Neural cell (in vitro differentiated cells): Measurements from ENCODE around the gene RNF217. TPM values are rescaled to one million over a fixed set of nuclear protein-coding genes. Genes with fewer than 3 reads are reported as not detected.

Source experiments
- H2AFZ ChIP-seq: fragments of 200-600, 300-800 bp; sonication (generic), shearing (Covaris generic); 2 replicates; pipeline ENCODE4 v1.6.0; 2014; ENCODE audit warnings: low read depth, mild to moderate bottlenecking, antibody characterized with exemption, low read length, moderate library complexity
- H3F3A ChIP-seq: fragments of 200-600 bp; shearing (Covaris generic); 2 replicates; pipeline ENCODE4 v1.6.1; 2016; ENCODE audit warnings: mild to moderate bottlenecking, moderate library complexity, mixed read lengths, antibody characterized with exemption, low read length; ENCODE audit not compliant: insufficient read depth, poor library complexity, severe bottlenecking
- H3K27ac ChIP-seq: fragments of 200-600, 300-800 bp; sonication (generic), shearing (Covaris generic); 2 replicates; pipeline ENCODE4 v1.5.1; 2014; ENCODE audit warnings: mild to moderate bottlenecking, low read length, moderate library complexity
- H3K27me3 ChIP-seq: fragments of 300-800, 200-600 bp; sonication (generic), shearing (Covaris generic); 2 replicates; pipeline ENCODE4 v1.6.0; 2014; ENCODE audit warnings: mild to moderate bottlenecking, low read depth, low read length, moderate library complexity; ENCODE audit not compliant: insufficient read depth
- H3K36me3 ChIP-seq: fragments of 300-800, 200-600 bp; sonication (generic), shearing (Covaris generic); 2 replicates; pipeline ENCODE4 v1.5.1; 2014; ENCODE audit warnings: mild to moderate bottlenecking, antibody characterized with exemption, low read length, moderate library complexity; ENCODE audit not compliant: insufficient read depth
- H3K4me2 ChIP-seq: fragments of 300-800, 200-600 bp; sonication (generic), shearing (Covaris generic); 2 replicates; pipeline ENCODE4 v1.6.0; 2014; ENCODE audit warnings: mild to moderate bottlenecking, low read length
- H3K4me3 ChIP-seq: fragments of 300-800, 200-600 bp; sonication (generic), shearing (Covaris generic); 2 replicates; pipeline ENCODE4 v1.5.1; 2014; ENCODE audit warnings: mild to moderate bottlenecking, low read length, moderate library complexity
- H3K79me2 ChIP-seq: fragments of 200-600 bp; shearing (Covaris generic); replicated peaks from 2 replicates; pipeline ENCODE4 v1.6.0; 2014; ENCODE audit warnings: mild to moderate bottlenecking, low read length, moderate library complexity; ENCODE audit not compliant: insufficient read depth
- H3K9ac ChIP-seq: fragments of 300-800, 200-600 bp; sonication (generic), shearing (Covaris generic); 2 replicates; pipeline ENCODE4 v1.6.1; 2016; ENCODE audit warnings: mild to moderate bottlenecking, low read length, mixed read lengths
- H3K9me2 ChIP-seq: fragments of 200-600 bp; shearing (Covaris generic); 2 replicates; pipeline ENCODE4 v1.6.1; 2016; ENCODE audit warnings: mild to moderate bottlenecking, low read length, mixed read lengths; ENCODE audit not compliant: insufficient read depth
- H3K9me3 ChIP-seq: fragments of 200-600, 300-800 bp; sonication (generic), shearing (Covaris generic); 2 replicates; pipeline ENCODE4 v1.6.1; 2016; ENCODE audit warnings: mild to moderate bottlenecking, mixed run types, low read length, moderate library complexity, mixed read lengths
- H4K20me1 ChIP-seq: fragments of 200-600 bp; shearing (Covaris generic); 2 replicates; pipeline ENCODE4 v1.6.1; 2016; ENCODE audit warnings: mild to moderate bottlenecking, mixed run types; ENCODE audit not compliant: insufficient read depth
- EP300 ChIP-seq: fragments of 450-650 bp; conservative IDR thresholded peaks from 2 replicates; pipeline ENCODE4 v1.6.1; 2014; ENCODE audit warnings: antibody characterized with exemption, mild to moderate bottlenecking, moderate library complexity; ENCODE audit not compliant: poor library complexity, severe bottlenecking
- EZH2 ChIP-seq: fragments of 200-600, 300-800 bp; shearing (Covaris generic), sonication (generic); IDR thresholded peaks from 2 replicates; pipeline ENCODE4 v1.6.1; 2014; ENCODE audit warnings: antibody characterized with exemption, low read length, borderline replicate concordance, mild to moderate bottlenecking; ENCODE audit not compliant: insufficient read depth, poor library complexity, severe bottlenecking
- MXI1 ChIP-seq: fragments of 450-650 bp; conservative IDR thresholded peaks from 2 replicates; pipeline ENCODE4 v1.6.1; 2014; ENCODE audit warnings: antibody characterized with exemption, mild to moderate bottlenecking; ENCODE audit not compliant: poor library complexity, severe bottlenecking
- POLR2AphosphoS5 ChIP-seq: IDR thresholded peaks from 2 replicates; pipeline ENCODE4 v1.6.1; 2012
- RAD21 ChIP-seq: fragments of 450-650 bp; conservative IDR thresholded peaks from 2 replicates; pipeline ENCODE4 v1.6.1; 2014; ENCODE audit warnings: antibody characterized with exemption, mild to moderate bottlenecking, moderate library complexity
- SMC3 ChIP-seq: fragments of 450-650 bp; conservative IDR thresholded peaks from 2 replicates; pipeline ENCODE4 v1.6.1; 2014; ENCODE audit warnings: antibody characterized with exemption, mild to moderate bottlenecking, moderate library complexity; ENCODE audit not compliant: poor library complexity
- TAF1 ChIP-seq: IDR thresholded peaks from 2 replicates; pipeline ENCODE4 v1.6.1; 2012; ENCODE audit warnings: low read depth
- polyA plus RNA-seq: library from polyadenylated mRNA; depleted of rRNA; stranded (reverse); fragments of >200 nt; gene quantifications from 2 replicates; pipeline ENCODE4 v1.2.3, GENCODE V29; 2014
- TF ChIP-seq, protein P1 (sequence below): IDR thresholded peaks from 2 replicates; pipeline ENCODE4 v1.6.1; 2012; ENCODE audit warnings: borderline replicate concordance
- TF ChIP-seq, protein P2 (sequence below): fragments of 450-650 bp; IDR thresholded peaks from 2 replicates; pipeline ENCODE4 v1.5.1; 2014; ENCODE audit warnings: antibody characterized with exemption, mild to moderate bottlenecking, moderate library complexity; ENCODE audit not compliant: poor library complexity, severe bottlenecking

The RNF217 gene
- polyA plus RNA-seq, 1 donor from 2014 or later, result 10.2 TPM

DNA sequence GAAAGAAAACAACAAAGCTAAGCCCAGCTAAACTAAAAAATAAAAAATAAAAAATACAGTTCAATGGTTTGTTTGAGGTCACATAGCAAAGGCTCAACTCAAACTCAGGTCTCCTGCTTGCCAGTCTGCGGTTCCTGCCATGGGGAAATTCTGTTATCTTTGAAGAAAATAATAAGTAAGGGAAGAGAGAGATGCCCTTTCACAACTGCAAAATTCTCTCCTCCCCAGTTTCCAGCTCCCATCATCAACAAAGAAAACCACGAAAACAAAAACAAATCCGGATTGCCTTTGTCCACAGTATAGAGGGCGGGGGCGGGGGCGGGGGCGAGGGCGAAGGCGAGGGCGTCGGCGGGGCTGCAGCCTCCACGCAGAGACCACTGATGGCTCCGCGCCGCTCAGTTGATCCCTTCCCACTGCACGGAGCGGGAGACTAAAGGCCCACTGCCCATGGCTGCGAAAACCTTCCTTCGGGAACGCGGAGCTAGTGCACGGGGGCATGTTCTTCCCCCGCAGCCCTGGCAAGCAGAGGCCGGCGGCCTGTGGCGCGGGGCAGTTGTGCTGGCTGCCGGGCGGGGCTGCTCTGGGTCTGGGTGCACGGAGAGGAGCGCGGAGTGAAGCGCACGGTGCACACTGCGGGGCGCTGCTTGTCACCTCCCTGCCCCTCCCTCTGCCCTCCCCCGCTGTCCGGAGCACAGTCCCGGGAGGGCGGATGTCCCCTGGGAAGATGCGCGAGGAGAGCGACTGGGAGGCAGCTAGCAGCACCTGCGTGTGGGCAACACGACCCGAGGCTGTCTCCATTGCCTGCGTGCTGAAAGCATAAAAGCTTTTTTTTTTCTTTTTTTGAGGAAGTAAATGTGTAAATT is 137.2 kb downstream of the RNF217 start:
- Histone ChIP-seq H3K9ac (peak overlapping the region; percentile 61), H4K20me1 (no peaks in the 10 kb centered on the region), H3K27ac (no peak overlapping the region)

DNA sequence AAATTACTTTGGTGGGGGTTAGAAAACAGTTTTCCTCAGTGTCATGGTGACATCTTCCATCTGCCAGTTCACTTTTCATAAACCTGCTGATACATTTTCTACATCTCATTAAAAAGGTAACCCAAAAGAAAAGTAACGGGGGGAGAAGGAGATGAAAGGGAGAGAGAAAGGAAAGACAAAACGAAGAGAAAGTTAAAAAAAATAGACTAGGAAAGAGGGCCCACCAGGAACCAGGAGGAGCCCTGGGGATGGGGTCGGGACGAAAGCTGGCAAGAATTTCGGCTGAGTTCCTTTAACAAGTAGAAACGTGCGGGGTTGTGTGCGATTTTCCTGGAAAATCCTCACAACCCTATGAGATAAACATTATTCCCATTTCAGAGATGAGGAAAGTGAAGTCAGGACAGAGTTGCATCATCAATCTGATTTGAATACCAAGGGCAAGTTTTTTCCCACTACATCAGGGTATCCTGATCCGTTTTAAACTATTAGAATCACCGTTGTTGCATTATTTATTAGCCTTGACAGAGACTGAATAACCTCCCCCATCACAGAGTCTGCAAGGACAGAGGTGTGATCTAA is 137.9 kb downstream of the RNF217 start:
- no peaks in the 10 kb centered on the region for H3K79me2 ChIP-seq
- no peak overlapping the region for H3K4me2 ChIP-seq
- no peaks in the 10 kb centered on the region for H3K27me3 ChIP-seq
- H2AFZ ChIP-seq, result no peak overlapping the region
- H3K9ac ChIP-seq, result peak overlapping the region; percentile 61
- no peak overlapping the region for H3K27ac ChIP-seq
- no peaks in the 10 kb centered on the region for H3K9me3 ChIP-seq
- TF ChIP-seq, protein P1, sequence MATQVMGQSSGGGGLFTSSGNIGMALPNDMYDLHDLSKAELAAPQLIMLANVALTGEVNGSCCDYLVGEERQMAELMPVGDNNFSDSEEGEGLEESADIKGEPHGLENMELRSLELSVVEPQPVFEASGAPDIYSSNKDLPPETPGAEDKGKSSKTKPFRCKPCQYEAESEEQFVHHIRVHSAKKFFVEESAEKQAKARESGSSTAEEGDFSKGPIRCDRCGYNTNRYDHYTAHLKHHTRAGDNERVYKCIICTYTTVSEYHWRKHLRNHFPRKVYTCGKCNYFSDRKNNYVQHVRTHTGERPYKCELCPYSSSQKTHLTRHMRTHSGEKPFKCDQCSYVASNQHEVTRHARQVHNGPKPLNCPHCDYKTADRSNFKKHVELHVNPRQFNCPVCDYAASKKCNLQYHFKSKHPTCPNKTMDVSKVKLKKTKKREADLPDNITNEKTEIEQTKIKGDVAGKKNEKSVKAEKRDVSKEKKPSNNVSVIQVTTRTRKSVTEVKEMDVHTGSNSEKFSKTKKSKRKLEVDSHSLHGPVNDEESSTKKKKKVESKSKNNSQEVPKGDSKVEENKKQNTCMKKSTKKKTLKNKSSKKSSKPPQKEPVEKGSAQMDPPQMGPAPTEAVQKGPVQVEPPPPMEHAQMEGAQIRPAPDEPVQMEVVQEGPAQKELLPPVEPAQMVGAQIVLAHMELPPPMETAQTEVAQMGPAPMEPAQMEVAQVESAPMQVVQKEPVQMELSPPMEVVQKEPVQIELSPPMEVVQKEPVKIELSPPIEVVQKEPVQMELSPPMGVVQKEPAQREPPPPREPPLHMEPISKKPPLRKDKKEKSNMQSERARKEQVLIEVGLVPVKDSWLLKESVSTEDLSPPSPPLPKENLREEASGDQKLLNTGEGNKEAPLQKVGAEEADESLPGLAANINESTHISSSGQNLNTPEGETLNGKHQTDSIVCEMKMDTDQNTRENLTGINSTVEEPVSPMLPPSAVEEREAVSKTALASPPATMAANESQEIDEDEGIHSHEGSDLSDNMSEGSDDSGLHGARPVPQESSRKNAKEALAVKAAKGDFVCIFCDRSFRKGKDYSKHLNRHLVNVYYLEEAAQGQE, result no peak
- no peak for TF ChIP-seq TAF1
- no peak for TF ChIP-seq EZH2
- no peak for TF ChIP-seq POLR2AphosphoS5
- no peak for TF ChIP-seq MXI1
- TF ChIP-seq EP300, result no peak
- no peak for TF ChIP-seq SMC3
- no peak for TF ChIP-seq RAD21
- H3K9me2 ChIP-seq, result no peaks in the 10 kb centered on the region
- no peaks in the 10 kb centered on the region for H4K20me1 ChIP-seq
- H3K4me3 ChIP-seq, result peak overlapping the region; percentile 70
- no peaks in the 10 kb centered on the region for H3K36me3 ChIP-seq
- no peaks in the 10 kb centered on the region for H3F3A ChIP-seq

More for the DNA sequence above, 137.2 kb downstream of the RNF217 start:
- Histone ChIP-seq H3K79me2 (no peaks in the 10 kb centered on the region), H3K36me3 (no peaks in the 10 kb centered on the region), H2AFZ (peak overlapping the region; percentile 27), H3K27me3 (no peaks in the 10 kb centered on the region), H3K4me2 (no peak overlapping the region), H3K9me3 (no peaks in the 10 kb centered on the region), H3K4me3 (peak overlapping the region; percentile 70), H3F3A (no peaks in the 10 kb centered on the region), H3K9me2 (no peaks in the 10 kb centered on the region)
- TF ChIP-seq EP300 (no peak), POLR2AphosphoS5 (no peak), MXI1 (no peak), TAF1 (no peak), SMC3 (no peak), RAD21 (no peak), EZH2 (no peak)
- TF ChIP-seq, protein P2, sequence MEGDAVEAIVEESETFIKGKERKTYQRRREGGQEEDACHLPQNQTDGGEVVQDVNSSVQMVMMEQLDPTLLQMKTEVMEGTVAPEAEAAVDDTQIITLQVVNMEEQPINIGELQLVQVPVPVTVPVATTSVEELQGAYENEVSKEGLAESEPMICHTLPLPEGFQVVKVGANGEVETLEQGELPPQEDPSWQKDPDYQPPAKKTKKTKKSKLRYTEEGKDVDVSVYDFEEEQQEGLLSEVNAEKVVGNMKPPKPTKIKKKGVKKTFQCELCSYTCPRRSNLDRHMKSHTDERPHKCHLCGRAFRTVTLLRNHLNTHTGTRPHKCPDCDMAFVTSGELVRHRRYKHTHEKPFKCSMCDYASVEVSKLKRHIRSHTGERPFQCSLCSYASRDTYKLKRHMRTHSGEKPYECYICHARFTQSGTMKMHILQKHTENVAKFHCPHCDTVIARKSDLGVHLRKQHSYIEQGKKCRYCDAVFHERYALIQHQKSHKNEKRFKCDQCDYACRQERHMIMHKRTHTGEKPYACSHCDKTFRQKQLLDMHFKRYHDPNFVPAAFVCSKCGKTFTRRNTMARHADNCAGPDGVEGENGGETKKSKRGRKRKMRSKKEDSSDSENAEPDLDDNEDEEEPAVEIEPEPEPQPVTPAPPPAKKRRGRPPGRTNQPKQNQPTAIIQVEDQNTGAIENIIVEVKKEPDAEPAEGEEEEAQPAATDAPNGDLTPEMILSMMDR, result no peak
- TF ChIP-seq, protein P1, result no peak
